HG03039 (cell line): ENCODE results near the gene LIFR.

Experiments
- ATAC-seq: cut with Tn5 transposase; IDR thresholded peaks from one replicate; pipeline ENCODE4 v1.9.1; 2021; ENCODE audit warnings: mild to moderate bottlenecking, moderate library complexity; ENCODE audit not compliant: unreplicated experiment

LIFR gene

GRCh38 chr5:38551030-38552017 is 5.1 kb downstream of the LIFR start:
- no peak for ATAC-seq

- ATAC-seq, result no peak
Measured at GRCh38 chr5:38548064-38548759, 8.2 kb downstream of the LIFR start.

DNA sequence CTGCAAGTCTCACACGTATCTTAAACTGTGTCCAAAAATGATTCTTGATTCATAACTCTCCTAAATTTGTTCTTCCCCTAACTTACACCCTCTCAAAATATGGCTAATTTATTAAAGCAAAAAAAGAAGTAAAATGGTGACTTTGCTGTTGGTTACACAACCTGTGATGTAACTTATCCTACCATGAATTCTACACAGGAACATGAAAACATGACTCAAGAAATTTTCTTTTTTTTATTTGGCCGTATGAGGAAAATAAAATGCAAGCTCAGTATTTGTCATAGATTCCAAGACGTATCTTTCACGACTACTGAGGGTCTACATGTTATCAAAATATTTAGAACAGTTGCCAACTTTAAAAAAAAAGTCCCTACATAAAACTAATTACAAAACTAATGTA is 9.2 kb downstream of the LIFR start:
- no peak for ATAC-seq

DNA sequence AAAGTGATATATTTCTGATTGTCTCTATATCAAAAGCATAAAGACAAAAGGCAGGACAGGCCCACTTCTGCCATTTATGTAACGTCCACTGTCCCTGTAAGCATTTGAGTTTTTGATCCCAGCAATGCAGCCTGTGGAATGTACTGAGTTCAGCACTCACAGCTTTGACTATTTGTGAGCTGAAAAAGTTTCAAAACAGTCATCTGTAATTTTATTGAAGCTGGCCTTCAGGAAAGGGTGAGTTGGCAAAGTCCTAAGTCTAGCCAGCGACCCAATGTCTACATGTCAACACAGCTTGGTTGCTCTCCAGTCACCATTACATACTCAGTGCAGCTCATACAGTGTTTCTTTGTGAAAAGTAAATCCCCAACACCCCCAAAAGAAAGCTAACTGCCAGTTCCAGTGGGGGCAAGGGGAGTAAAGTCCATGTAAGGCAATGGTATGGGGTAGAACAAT is 9.7 kb downstream of the LIFR start:
- no peak for ATAC-seq

GRCh38 chr5:38543886-38544285 is 12.6 kb downstream of the LIFR start:
- no peak for ATAC-seq

DNA sequence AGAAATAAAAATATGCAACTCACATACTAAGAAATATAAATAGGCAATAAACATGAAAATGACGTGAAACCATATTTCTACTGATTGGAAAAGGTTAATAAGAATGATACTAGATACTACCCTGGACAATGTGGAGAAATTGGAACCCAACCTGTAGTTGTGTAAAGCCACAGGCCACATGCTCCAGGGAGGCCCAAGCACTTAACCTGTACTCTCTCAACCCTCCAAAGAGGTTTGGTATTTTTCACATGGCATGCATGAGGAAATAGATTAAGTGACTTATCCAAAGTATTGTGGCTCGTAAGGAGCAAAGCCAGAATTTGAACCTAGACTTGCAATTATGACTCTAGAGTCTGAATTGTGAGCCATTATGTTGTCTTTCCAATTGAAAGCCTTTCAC is 13.4 kb downstream of the LIFR start:
- ATAC-seq, result no peak

DNA sequence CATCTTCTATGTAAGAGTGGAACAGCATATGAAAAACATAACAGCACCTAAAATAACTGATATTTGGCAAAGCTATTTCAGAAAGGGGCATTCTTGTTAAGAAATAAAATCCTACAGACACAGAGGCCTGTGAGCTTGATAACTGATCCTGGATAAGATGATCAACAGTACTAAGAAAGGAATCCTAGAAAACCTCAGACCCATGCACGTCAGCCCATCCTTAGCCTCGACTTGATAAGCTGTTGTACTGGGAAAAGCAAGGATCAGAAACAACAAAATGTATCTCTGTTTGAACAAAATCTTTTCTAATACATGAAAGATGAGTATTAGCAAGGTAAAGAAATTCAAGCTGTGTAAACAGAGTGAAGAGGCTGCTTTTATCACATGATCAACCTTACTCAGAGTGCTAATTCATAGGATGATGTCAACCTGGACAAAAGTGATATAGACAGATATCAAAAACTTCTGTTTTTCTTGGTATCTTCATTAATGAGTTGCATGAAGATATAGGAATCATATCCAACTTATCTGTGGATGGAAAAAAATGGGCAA is 15.2 kb downstream of the LIFR start:
- ATAC-seq, result no peak

DNA sequence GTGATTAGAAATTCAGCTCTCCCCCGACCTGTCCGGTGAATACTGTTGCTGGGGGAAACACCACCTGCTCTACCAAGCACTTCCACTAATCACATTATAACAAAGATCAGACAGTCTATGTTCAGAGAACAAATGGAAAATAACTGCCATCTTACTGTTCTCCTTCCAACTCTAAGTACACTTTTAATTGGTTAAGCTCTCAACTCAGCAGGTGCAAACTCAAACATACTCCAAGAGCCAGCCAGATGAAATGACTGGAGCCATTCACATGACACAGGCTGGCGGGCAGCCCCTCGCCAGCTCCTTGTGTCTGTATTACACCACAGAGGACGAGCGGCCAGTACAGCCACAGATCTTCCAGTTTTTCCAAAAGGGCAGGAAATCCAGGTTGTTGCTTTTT is 16.1 kb downstream of the LIFR start:
- no peak for ATAC-seq

- ATAC-seq, result no peak
Measured at GRCh38 chr5:38538161-38538560, 18.3 kb downstream of the LIFR start.

GRCh38 chr5:38537505-38537904 is 18.9 kb downstream of the LIFR start:
- no peak for ATAC-seq

DNA sequence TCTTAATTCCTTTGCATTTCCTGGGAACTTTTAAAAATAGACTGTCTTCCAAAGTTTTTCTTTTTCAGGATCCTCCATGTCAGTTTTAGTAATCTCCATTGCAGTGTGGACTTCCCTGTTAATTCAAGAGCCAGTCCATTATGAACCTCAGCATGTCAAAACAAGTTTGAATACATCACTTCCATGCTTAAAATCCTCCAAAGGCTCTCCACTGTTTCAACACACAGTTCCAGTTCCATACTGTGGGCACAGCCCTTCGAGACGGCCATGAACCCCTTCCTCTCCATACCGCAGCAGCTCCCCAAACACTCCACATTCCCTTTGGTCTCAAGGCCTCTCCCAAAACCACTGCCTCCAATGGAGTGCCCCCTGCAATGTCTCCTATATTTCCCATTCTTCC is 19.5 kb downstream of the LIFR start:
- ATAC-seq, result no peak

DNA sequence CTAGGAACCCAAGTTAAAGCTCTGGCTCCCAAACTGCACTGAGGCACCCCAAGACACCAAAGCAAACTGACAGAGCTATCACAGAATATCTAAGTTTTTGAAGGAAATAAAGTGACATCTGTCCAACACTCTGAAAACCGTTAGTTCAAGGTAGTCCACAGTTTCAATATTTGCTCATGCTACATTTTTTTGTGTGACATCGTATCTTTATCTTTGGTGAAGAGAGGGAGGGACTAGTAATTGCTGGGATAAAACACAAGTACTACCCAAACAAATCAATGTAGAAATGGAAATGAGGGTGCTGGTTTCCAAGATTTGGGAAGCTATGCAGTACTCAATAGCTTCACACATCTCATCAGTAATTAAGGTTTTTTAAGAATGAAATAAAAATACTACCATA is 20.6 kb downstream of the LIFR start:
- no peak for ATAC-seq

GRCh38 chr5:38535248-38535750 is 21.1 kb downstream of the LIFR start:
- no peak for ATAC-seq

DNA sequence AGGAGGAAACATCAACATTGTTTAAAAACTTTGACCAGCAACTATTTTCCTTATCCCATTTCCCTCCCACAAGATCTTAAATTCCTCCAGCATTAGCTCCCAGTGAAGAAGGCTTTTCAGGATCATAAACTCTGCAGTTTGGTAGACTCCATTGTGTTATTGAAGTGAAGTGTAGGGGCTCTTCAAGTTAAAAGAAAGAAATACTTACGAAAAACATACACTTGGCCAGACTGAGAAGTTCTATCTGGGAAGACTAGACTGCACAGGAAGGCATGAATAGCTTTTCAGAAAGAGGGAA is 22.3 kb downstream of the LIFR start:
- ATAC-seq, result no peak

DNA sequence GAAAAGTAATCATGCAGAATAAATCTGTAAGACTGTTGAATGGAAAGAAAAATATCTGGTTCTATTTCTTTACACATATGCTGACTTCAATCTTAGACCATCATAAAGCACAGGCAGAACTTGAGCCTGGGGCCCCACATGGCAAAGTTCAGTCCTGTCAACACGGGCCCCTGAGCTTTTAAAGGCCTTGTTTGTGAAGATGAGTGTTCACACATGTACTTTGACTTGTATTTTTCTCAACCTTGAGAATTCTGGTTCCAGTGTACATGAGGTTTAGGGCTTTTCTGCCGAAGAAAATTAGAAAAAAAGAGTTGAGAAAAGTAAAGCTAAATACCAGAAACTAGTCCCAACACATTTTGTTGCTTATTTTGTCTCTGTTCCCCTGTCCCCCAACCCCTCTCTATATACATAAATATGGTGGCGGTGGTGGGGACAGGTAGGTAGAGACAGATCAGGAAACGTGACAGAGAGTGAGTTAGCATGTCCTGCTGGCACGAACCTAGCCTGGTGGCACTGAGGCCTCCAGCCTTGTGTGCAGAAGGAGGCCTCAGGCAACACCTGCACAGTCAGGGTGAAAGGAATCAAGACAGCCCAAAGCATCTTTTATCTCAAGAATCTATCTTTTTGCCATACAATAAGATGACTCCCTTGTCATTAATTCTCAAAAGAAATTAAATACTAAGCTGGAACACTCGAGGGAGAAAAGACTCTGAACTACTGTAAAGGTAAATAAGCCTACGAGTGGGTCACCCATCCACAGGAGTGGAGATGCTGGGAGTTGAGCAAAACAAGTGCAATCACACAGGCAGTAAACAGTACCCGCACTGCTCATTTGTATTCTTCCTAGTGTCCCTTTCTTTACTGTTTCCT is 22.9 kb downstream of the LIFR start:
- no peak for ATAC-seq

DNA sequence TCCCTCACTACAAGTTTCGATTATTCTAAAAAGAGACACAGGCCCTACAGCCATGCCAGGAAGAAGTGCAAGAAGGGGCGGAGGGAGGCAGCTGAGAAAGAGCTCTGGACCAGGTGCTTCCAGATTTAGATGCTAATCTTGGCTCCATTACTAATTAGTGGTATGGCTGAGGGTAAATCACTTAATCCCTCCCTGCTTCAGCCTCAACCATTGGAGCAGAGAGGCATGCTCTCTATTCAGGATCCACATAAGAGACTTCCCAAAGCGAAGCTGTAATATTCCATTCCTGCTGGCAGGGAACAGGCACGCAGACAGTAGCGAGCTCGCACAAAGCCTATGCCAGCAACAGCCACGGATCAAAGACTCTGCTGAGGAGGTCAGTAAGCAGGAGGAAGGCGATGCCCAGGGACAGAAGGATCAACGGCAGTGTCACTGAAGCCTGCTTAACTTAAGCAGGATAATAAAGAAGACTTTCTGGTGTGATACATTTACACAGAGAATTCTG is 24.2 kb downstream of the LIFR start:
- ATAC-seq, result no peak

- no peak for ATAC-seq
Measured at GRCh38 chr5:38531518-38531917, 24.9 kb downstream of the LIFR start.

GRCh38 chr5:38529955-38530646 is 26.3 kb downstream of the LIFR start:
- no peak for ATAC-seq

DNA sequence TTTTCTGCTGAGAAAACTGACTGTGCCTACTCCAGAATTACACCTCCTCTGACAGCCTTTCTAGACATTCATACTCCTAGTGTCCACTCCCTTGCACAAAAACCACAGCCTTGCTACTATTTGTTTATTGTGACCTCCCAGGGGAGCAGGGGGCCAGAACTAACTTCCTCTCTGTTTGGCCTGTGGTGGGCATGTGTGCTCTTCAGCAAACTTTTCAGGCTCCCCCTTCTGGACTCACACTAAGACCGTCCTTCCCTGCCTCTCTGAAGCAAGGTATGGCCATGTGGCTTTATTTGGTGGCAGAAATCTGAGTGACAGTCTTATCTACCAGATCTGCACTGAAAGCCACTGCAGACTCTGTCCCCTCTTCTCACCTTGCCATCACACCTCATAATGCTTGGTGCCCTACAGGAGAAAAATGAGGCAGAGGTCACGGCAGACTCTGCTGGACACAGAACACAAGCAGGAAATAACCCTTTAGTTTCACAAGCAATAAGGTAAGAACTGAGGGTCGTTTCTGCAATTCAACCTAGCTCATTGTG is 28.2 kb downstream of the LIFR start:
- ATAC-seq, result no peak

DNA sequence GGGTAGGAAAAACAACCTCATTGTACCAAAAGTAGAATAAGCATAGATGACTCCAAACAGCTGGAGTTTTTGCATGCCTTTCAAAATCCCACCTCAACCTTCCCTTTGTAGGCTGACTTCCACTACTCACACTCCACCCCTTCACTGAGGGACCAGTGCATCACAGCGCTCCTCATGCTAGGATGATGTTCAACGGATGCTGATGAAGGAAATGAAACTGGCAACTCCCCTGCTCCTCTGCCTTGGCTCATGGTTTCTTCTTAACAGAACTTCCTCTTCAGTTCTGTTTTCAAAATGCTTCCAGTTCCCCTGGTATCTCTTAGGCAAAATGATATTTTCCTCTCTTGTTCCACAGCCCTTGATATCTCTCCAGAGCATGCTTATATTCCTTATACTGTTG is 29.0 kb downstream of the LIFR start:
- no peak for ATAC-seq
